ENCODE results near the gene SOCS7.

Gene SOCS7

DNA sequence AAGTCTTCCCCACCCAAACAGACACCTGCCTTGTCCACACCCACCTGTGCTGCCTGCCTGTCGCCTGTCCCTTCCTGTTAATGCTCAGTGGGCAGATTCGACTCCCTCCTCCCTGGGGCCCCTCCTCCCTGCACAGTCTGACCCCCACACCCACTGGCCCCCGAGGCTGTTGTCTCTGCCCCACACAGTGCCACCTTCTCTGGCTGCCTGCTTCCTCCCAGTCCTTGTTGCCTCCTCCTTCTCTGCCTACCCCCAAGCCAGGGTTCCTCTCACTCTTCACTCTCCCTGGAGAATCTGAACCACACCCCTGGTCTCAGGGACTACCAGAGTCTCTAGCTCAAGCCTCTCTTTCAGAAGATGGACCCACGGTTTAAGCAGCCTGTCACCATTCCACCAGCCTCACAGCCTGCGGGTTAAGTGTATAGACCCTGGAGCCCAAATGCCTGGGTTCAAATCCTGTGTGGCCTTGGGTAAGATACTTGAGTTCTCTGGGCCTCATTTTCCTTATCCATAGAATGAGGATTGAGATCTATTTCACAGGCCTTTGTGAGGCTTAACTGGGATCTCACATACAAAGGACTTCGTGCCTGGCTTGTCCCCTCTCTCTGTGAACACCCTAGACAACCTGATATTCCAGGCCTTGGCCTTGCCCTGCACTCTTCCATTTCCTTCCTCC lies 72.8 kb downstream of the SOCS7 start:
- 86 to 88% methylated on average over 4 to 6 of the region's 6 CpGs for WGBS, 2 experiments (ENCODE audit: insufficient coverage in 2 of 2)
- H3K27ac ChIP-seq (ENCODE audit: low read depth, low read length, severe bottlenecking), result no peak overlapping the region
- no peaks in the 10 kb centered on the region for H3K9me3 ChIP-seq (ENCODE audit: control insufficient read depth, low read length)
- H3K4me3 ChIP-seq (ENCODE audit: extremely low read depth, insufficient read depth, low read length, poor library complexity, severe bottlenecking), result no peak overlapping the region
- H3K36me3 ChIP-seq (ENCODE audit: control insufficient read depth, insufficient read depth, low read length), result no peaks in the 10 kb centered on the region
- H3K4me1 ChIP-seq (ENCODE audit: control insufficient read depth, insufficient read depth, low read length, poor library complexity, severe bottlenecking), result peaks cover 53% of the 10 kb centered on the region

DNA sequence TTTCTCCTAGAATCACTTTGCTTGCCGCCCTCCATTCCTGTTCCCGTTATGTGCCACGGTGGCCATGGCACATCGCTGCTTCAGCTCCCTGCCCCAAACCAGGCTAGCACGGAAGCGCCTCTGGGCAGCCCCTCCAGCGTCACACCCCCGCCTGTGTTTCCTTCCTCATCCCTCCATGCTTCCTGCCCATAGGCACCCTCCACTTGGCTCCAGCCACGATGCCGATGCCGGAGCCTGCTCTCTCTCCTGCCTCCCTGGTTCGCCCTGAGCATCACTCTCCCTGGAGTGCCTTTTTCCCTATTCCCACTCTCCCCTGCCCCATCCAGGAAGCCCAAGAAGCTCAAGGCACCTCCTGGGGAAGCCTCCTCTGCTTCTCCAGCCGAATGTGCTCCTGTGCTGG lies 73.4 kb downstream of the SOCS7 start:
- H3K4me1 ChIP-seq (ENCODE audit: control insufficient read depth, insufficient read depth, low read length, poor library complexity, severe bottlenecking), result peaks cover 53% of the 10 kb centered on the region
- no peaks in the 10 kb centered on the region for H3K36me3 ChIP-seq (ENCODE audit: control insufficient read depth, insufficient read depth, low read length)
- no peak overlapping the region for H3K4me3 ChIP-seq (ENCODE audit: extremely low read depth, insufficient read depth, low read length, poor library complexity, severe bottlenecking)
- no peaks in the 10 kb centered on the region for H3K9me3 ChIP-seq (ENCODE audit: control insufficient read depth, low read length)
- 80 to 82% methylated on average over 8 to 13 of the region's 13 CpGs for WGBS, 2 experiments (ENCODE audit: insufficient coverage in 2 of 2)
- no peak overlapping the region for H3K27ac ChIP-seq (ENCODE audit: low read depth, low read length, severe bottlenecking)

DNA sequence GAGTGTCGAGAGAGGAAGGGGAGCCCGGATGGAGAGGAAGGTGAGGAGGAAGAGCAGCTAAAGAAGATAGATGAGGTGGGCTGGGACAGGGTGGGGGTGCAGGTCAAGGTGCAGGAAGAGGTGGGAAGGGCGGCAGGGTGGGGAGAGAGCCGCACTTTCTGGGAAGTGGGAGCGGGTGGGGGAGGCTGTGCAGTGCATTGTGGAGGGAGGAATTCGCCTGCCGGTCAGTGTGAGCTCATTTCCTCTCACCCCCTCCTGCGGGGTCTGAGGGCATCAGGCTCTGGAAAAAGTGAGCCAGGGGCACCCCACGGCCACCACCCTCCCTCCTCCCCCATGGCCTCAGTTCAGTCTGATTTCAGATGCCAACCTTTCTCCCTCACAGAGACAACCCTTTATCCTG lies 74.1 kb downstream of the SOCS7 start:
- H3K4me1 ChIP-seq (ENCODE audit: control insufficient read depth, insufficient read depth, low read length, poor library complexity, severe bottlenecking), result peaks cover 49% of the 10 kb centered on the region
- H3K27ac ChIP-seq (ENCODE audit: low read depth, low read length, severe bottlenecking), result peak overlapping the region; percentile 53
- 46 to 50% methylated on average over 6 to 7 of the region's 9 CpGs for WGBS, 2 experiments (ENCODE audit: insufficient coverage in 2 of 2)
- no peak overlapping the region for H3K4me3 ChIP-seq (ENCODE audit: extremely low read depth, insufficient read depth, low read length, poor library complexity, severe bottlenecking)
- H3K9me3 ChIP-seq (ENCODE audit: control insufficient read depth, low read length), result no peaks in the 10 kb centered on the region
- peaks cover under 1% of the 10 kb centered on the region for H3K36me3 ChIP-seq (ENCODE audit: control insufficient read depth, insufficient read depth, low read length)

DNA sequence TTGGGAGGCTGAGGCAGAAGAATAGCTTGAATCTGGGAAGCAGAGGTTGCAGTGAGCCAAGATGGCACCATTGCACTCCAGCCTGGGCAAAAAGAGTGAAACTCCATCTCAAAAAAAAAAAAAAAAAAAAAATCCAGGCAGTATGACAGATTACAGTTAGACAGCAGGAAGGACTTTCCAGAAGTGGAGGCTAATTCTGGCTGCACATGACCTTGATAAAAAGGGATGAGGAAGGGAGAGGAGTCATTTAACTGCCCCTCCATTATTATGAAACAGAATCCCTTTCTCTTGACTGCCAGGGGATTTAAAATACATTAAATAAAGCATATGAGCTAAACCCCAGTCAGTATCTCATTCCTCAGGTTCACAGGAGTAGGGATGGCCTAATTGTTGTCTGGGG lies 74.8 kb downstream of the SOCS7 start:
- Histone ChIP-seq H3K4me1 (ENCODE audit: control insufficient read depth, insufficient read depth, low read length, poor library complexity, severe bottlenecking) (peaks cover 42% of the 10 kb centered on the region), H3K9me3 (ENCODE audit: control insufficient read depth, low read length) (no peaks in the 10 kb centered on the region), H3K4me3 (ENCODE audit: extremely low read depth, insufficient read depth, low read length, poor library complexity, severe bottlenecking) (no peak overlapping the region), H3K27ac (ENCODE audit: low read depth, low read length, severe bottlenecking) (no peak overlapping the region), H3K36me3 (ENCODE audit: control insufficient read depth, insufficient read depth, low read length) (peaks cover 7% of the 10 kb centered on the region)

DNA sequence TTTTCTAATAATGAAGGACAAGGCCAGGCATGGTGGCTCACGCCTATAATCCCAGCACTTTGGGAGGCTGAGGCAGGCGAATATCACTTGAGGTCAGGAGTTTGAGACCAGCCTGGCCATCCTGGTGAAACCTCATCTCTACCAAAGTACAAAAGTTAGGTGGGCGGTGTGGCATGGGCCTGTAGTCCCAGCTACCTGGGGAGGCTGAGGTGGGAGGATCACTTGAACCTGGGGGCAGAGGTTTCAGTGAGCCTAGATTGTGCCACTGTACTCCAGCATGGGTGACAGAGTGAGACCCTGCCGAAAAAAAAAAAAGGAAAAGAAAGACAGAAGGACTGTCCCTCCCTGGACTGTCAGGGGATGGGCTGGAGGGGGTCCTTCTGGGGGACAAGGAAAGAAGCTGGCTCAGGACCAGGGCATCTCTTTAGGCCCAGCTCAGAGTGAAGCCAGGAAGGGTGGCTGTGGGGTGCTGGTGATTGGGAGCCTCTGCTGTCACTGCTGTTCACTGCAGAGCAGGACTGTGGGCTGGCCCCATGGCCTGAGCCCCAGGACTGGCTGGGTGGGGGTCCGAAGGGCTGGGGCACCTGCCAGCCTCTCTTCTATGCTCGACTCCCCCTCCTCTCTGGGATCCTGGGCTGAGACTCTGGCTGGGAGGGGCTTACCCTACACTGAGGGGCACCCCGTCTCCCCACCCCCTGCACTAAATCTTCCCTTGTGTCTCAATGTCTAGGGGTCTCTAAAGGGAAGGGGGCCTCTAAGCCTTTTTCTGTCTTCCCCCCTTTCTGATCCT lies 75.7 kb downstream of the SOCS7 start:
- H3K4me1 ChIP-seq (ENCODE audit: control insufficient read depth, insufficient read depth, low read length, poor library complexity, severe bottlenecking), result peaks cover 37% of the 10 kb centered on the region
- WGBS, 2 experiments (ENCODE audit: insufficient coverage in 2 of 2), result 81 to 90% methylated on average over 3 to 7 of the region's 7 CpGs
- H3K9me3 ChIP-seq (ENCODE audit: control insufficient read depth, low read length), result no peaks in the 10 kb centered on the region
- H3K36me3 ChIP-seq (ENCODE audit: control insufficient read depth, insufficient read depth, low read length), result peaks cover 14% of the 10 kb centered on the region
- H3K4me3 ChIP-seq (ENCODE audit: extremely low read depth, insufficient read depth, low read length, poor library complexity, severe bottlenecking), result peak overlapping the region; percentile 90
- H3K27ac ChIP-seq (ENCODE audit: low read depth, low read length, severe bottlenecking), result no peak overlapping the region

DNA sequence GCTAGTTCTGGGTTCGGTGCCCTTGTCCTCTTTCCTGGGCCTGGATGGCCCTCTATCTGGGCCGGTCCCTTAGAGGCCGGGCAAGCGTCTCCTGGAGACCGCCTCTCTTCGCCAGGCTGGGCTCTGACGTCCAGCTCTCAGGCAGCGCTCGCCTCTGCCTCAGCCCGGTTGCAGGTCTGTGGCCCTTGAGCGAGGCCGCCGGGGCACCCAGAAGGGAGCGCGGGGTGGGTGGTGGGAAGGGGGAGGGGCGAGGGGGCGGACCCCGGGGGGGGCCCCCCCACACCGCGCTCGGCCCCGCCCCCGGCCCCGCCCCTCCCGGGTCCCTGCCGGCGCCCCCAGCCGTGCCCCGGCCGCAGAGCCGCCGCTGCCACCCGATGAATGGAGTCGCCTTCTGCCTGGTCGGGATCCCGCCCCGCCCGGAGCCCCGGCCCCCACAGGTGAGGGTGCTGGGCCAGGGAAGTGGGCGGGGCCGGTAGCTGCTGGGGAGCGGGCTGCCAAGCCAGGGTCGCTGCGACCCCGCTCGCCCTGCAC lies 76.5 kb downstream of the SOCS7 start, which contains the start of gene ARHGAP23:
TSS of gene ARHGAP23 (plus strand) at position 353 of the 531 bp plus-strand sequence. CDS start at position 375, 22 bp downstream.
- peak within 1 kb of the TSS; percentile 29 for H3K27ac ChIP-seq (ENCODE audit: low read depth, low read length, severe bottlenecking)
- 1 to 2% methylated on average over 17 to 25 of the region's 46 CpGs for WGBS, 2 experiments (ENCODE audit: insufficient coverage in 2 of 2)
- peak within 1 kb of the TSS; percentile 90 for H3K4me3 ChIP-seq (ENCODE audit: extremely low read depth, insufficient read depth, low read length, poor library complexity, severe bottlenecking)
- H3K4me1 ChIP-seq (ENCODE audit: control insufficient read depth, insufficient read depth, low read length, poor library complexity, severe bottlenecking), result peaks cover 37% of the 10 kb centered on the region
- no peaks in the 10 kb centered on the region for H3K9me3 ChIP-seq (ENCODE audit: control insufficient read depth, low read length)
- H3K36me3 ChIP-seq (ENCODE audit: control insufficient read depth, insufficient read depth, low read length), result peaks cover 14% of the 10 kb centered on the region

DNA sequence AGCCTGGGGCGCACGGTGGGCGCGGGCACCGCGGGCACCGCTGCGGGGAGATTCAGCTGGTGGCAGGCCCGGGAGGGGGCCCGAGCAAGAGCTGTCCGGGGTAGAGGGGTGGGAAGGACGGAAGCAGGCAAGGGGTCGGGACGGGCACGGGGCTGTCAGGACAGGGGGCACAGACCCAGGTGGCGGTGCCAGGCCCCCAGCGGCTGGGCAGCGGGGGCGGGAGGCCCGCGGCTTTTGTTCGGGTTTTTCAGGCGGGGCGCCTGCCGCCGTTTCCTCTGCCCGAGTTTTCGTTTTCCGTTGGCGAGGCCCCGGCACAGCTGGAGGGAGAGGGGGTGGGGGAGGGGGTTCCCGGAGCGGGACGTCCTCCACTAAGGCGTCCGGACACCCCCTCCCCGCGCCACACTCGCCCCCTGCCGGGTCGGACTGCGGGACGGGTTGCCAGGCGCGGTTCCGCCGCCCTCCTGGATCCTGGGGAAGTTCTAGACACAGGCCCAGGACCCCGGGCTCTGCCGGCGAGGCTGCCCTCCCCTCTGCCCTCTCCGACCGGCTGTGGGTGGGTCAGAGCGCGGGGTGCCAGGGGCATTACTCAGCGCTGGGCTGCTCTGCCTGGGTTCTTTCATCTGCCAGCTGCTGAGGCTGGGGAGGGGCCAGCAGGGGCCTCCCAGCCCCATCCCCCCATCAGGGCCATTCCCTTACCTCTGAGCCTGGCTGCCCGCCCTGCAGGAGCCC lies 77.2 kb downstream of the SOCS7 start:
- Histone ChIP-seq H3K9me3 (ENCODE audit: control insufficient read depth, low read length) (no peaks in the 10 kb centered on the region), H3K36me3 (ENCODE audit: control insufficient read depth, insufficient read depth, low read length) (peaks cover 14% of the 10 kb centered on the region), H3K4me1 (ENCODE audit: control insufficient read depth, insufficient read depth, low read length, poor library complexity, severe bottlenecking) (peaks cover 37% of the 10 kb centered on the region), H3K27ac (ENCODE audit: low read depth, low read length, severe bottlenecking) (peak overlapping the region; percentile 29), H3K4me3 (ENCODE audit: extremely low read depth, insufficient read depth, low read length, poor library complexity, severe bottlenecking) (peak overlapping the region; percentile 90)
- WGBS, 2 experiments (ENCODE audit: insufficient coverage in 2 of 2), result 2% methylated on average over 22 to 27 of the region's 56 CpGs

DNA sequence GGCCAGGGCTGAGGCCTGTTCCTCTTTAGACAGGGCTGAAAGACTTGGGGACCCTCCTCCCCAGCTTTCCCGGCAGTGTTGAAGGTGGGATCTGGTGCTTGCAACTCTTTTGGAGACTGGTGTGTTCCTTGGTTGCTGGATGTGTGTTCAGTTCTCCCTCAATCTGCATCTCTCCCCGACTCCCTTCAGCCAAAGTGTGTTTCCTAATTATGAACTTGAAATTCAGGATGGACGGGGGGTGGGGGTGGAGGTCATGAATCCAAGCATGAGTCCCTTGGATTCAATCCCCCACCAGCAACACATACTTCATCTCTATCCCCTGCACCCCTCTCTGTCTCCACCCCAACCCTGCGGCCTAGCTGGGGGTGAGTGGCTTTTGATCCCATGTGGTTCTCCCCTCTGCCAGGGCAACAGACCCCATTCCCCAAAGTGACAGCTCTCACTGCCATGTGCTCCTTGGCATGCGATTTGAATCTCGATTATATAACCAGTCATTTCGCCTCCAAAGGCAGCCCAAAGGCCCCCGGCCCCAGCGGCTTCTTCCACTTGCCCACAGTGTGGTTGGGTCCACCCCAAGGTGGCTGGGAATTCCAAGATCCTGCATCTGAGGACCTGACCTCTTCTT lies 77.9 kb downstream of the SOCS7 start:
- peaks cover 14% of the 10 kb centered on the region for H3K36me3 ChIP-seq (ENCODE audit: control insufficient read depth, insufficient read depth, low read length)

DNA sequence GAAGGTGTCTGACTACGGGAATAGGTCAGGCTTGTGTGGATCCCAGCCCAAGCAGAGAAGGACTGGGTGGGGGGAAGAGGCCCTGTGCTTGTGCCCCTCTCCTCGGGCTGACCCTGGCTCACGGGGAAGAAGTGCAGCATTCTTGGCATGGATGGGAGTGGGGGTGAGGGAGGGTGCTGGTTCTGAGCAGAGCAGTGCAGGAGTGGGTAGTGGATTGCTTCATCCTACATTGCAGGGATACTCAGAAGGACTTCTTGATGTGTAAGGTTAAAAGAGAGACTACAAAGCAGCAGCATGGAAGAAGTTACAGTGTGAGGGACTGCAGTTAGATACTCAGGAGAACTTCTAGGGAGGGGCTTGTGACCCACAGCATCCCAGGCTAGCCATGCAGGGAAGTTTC lies 78.7 kb downstream of the SOCS7 start:
- peaks cover 32% of the 10 kb centered on the region for H3K4me1 ChIP-seq (ENCODE audit: control insufficient read depth, insufficient read depth, low read length, poor library complexity, severe bottlenecking)
- 72 to 83% methylated on average over 2 to 3 of the region's 3 CpGs for WGBS, 2 experiments (ENCODE audit: insufficient coverage in 2 of 2)

More for the DNA sequence above, 77.9 kb downstream of the SOCS7 start:
- Histone ChIP-seq H3K27ac (ENCODE audit: low read depth, low read length, severe bottlenecking) (peak overlapping the region; percentile 16), H3K4me3 (ENCODE audit: extremely low read depth, insufficient read depth, low read length, poor library complexity, severe bottlenecking) (peak overlapping the region; percentile 90), H3K4me1 (ENCODE audit: control insufficient read depth, insufficient read depth, low read length, poor library complexity, severe bottlenecking) (peaks cover 37% of the 10 kb centered on the region), H3K9me3 (ENCODE audit: control insufficient read depth, low read length) (no peaks in the 10 kb centered on the region)
- 84 to 87% methylated on average over 6 to 7 of the region's 9 CpGs for WGBS, 2 experiments (ENCODE audit: insufficient coverage in 2 of 2)

DNA sequence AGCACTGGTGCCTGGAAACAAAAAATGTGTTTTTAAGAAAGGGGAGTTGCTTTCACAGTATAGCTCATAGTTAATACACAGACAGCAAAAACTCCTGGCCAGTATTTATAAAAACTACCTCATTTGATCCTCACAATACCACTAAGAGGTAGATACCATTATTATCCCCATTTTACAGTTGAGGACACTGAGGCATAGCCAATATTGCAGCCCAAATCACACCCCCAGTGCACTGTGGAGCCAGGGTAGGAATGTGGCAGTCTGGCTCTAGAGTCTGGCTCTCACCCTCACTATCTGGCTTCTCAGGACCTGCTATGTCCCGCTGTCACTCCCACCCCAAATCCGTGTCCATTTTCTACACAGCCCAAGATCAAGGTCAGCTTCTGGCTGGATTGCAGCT lies 79.2 kb downstream of the SOCS7 start:
- no peak overlapping the region for H3K4me3 ChIP-seq (ENCODE audit: extremely low read depth, insufficient read depth, low read length, poor library complexity, severe bottlenecking)
- H3K4me1 ChIP-seq (ENCODE audit: control insufficient read depth, insufficient read depth, low read length, poor library complexity, severe bottlenecking), result peaks cover 29% of the 10 kb centered on the region
- WGBS, 2 experiments (ENCODE audit: insufficient coverage in 2 of 2), result 89 to 90% methylated on average over 2 of the region's 2 CpGs
- no peaks in the 10 kb centered on the region for H3K9me3 ChIP-seq (ENCODE audit: control insufficient read depth, low read length)
- peaks cover 14% of the 10 kb centered on the region for H3K36me3 ChIP-seq (ENCODE audit: control insufficient read depth, insufficient read depth, low read length)
- no peak overlapping the region for H3K27ac ChIP-seq (ENCODE audit: low read depth, low read length, severe bottlenecking)

More for the DNA sequence above, 78.7 kb downstream of the SOCS7 start:
- Histone ChIP-seq H3K9me3 (ENCODE audit: control insufficient read depth, low read length) (no peaks in the 10 kb centered on the region), H3K4me3 (ENCODE audit: extremely low read depth, insufficient read depth, low read length, poor library complexity, severe bottlenecking) (no peak overlapping the region), H3K36me3 (ENCODE audit: control insufficient read depth, insufficient read depth, low read length) (peaks cover 14% of the 10 kb centered on the region), H3K27ac (ENCODE audit: low read depth, low read length, severe bottlenecking) (no peak overlapping the region)
